HG03439 (cell line): ENCODE results near the gene NFKB1.
"Not testable (repeated sequence)": the region's sequence is repeated elsewhere in the genome, so short reads cannot be mapped to it uniquely, and the experiment has no call there.

Source experiments
- ATAC-seq: cut with Tn5 transposase; IDR thresholded peaks from one replicate; pipeline ENCODE4 v1.9.1; 2021; ENCODE audit warnings: mild to moderate bottlenecking, moderate library complexity; ENCODE audit not compliant: unreplicated experiment

Gene NFKB1

DNA sequence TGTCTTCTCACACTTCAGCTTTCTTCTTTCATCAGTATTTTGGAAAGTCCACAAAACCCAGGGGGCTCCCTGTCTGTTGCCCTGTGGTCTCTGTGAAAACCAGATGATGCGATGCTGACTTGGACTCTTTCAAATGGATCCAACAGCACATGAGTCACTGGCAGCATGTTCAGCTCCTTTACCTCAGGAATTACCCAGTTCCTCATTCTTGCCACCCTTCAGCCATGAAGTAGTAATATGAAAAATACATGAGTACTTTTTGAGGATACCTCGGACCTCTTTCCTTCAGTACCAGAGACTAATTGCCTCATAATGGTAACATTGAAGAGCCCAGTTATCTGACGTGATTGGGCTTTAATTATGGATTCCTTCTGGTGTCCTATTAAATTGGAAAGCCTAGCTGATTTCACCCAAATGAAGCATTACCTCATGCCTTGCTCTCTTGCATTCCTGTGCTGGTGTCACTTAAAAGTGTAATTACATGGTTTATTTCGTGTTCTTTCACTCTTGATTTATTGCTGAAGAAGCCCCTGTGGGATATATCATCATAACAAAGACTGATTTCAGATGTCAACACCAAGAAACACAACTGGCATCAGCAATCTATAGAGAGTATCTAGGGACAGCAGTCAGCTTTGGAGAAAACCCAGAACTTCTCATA lies 63.4 kb downstream of the NFKB1 start:
- peak; percentile 70 for ATAC-seq

DNA sequence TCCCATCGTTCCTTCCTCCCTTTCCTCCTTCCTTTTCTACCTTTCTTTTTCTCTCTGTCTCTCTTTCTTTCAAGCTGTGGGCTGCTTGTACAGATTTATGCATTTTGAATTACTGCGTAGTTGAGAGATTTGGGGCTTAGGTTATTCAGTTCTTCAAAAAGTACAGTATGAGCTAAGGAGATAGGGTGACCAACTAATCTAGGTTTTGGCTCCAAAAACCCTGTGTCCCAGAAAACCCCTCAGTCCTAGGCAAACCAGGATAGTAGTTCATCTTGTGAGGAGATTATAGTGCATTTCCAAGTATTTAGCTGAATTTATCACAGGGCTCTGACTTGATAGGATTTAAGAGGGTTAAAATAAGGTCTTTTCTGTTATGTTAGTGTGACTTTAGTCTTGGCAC lies 64.5 kb downstream of the NFKB1 start:
- ATAC-seq = no peak

DNA sequence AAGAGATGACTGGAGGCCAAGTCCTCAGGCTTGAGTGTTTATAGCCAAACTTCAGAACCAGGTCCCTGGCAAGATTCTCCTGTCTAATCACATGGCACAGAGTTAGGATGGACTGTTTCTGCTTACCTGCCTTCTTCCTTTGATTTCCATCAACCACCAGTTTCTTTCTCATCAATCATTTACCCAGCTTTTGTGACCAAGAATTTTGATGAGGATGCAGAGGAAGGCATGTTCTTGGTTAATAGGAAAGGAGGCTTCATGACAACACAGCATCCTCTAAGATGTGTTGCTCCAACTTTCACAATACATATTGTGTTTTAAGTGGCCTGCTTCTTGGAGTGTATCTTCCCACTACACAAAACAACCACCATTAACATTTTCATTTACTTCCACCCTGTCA lies 65.3 kb downstream of the NFKB1 start:
- ATAC-seq = no peak

DNA sequence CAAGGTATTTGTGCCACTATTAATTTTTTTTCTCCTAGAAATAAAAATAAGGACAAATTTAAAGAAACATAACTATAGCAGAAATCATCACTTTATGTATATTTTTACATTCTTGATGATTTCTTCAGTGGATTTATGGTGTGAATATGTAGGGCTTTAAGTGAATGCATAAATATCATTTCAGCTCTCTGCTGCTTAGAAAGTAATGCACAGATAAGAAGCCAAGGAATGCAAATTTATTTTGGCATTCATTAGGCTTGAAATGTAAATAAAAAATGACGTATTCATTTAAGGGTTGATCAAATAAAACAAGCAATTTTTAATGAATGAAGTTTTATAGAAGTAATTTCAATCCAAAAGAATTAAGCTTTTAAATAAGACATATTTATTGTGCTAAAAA lies 66.3 kb downstream of the NFKB1 start:
- no peak for ATAC-seq

DNA sequence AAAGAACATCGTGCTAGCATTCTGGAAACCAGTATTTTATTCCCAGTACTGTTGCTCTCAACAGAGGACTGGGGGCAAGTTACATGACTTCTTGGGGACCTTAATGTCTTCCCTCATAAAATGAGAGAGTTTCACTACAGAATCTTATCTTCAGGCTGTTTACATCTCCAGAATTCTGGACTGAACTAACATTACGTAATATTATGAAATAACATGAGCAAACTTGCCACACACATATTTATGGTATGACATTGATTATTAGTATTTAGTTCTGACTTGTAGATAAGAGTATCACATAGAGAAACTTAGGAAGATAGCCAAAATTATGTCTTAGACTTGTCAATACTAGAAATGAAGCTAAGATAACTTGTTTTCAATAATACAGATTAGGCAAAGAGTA lies 68.0 kb downstream of the NFKB1 start:
- no peak for ATAC-seq

DNA sequence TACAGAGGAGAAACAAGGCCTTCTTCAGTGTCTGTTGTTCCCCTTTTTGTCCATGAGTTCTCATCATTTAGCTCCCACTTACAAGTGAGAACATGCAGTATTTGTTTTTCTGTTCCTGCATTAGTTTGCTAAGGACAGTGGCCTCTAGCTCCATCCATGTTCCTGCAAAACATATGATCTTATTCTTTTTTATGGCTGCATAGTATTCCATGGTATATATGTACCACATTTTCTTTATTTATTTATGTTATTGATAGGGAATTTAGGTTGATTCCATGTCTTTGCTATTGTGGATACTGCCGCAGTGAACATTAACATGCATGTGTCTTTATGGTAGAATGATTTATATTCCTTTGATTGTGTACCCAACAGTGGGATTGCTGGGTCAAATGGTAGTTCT lies 69.1 kb downstream of the NFKB1 start:
- ATAC-seq = not testable (repeated sequence)

DNA sequence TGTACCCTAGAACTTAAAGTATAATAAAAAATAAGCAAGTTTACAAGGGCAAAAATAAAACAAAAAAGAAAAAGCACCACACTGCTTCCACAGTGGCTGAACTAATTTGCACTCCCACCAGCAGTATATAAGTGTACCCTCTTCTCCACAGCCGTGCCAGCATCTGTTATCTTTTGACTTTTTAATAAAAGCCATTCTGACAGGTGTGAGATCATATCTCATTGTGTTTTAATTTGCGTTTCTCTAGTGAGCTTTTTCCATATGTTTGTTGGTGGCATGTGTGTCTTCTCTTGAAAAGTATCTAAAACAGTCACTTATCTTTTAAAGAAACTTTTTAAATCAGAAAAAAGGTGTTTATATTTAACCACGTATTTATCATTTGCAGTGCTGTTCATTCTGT lies 71.3 kb downstream of the NFKB1 start:
- ATAC-seq = no peak

DNA sequence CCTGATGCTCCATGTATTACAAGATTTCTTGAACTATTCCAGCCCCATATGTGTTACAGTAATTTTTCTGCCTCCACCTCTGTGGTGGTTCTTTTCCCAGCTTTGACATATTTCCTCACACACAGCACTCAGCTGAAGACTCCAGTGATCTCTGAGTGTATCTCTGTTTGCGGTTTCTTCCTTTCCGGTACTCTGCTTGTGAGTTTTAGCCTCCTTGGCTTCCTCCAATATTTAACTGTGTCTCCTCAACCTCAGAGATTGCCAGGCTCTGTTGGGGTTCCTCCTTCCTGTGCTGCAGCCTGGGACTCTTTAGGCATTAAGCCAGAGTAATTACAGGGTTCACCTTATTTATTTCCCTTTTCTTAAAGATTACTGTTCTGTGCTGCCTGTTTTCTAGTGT lies 73.2 kb downstream of the NFKB1 start:
- ATAC-seq = no peak

DNA sequence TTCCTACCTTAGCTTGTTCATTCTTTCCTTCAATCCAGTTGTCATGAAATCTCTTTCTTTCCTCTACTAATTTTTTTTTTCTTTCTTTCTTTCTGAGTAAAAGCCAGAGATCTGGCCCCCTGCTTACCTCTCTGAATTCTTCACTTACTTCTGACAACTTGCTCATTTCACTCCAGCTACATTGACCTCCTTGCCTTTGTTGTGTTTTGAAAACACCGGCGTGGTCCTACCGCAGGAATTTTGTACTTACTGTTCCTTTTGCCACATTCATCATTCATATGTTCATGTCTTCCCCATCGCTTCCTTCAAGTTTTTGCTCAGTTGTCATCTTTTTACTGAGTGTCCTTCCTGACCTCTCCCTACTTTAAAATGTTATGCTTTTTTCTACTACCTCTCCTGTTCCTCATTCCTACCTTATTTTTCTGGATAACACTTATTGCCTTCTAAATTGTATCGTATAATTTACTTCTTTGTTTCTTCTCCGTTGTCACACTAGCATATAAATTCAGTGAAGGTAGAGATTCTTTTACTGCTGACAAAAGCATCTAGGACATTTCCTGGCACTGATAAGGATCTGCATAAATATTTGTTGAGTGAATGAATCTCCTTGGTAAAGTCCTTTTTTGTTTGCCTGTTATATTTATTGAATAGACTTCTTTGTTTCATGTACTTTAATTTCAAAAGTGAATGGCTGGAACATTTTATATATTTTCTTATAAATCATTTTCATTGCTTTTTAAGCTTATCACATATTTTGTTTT lies 74.4 kb downstream of the NFKB1 start:
- no peak for ATAC-seq

DNA sequence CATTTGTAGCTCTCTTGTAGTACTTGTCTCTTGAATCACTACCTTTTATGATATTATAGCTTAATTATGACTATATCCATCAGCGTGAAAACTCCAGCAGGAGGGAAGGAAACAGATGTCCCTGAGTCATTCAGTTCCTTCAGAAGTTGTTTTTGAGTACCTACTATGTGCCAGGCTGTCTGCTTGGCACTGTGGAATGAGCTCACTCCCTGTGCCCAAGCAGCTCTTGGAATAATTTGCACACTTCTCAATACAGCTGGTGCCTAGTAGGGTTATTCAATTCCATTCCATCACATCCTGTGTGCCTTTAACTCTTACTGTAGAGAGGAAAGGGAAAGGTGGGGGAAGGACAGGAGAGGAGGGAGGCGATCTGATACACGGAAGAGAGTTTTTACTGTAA lies 77.1 kb downstream of the NFKB1 start:
- ATAC-seq = no peak

DNA sequence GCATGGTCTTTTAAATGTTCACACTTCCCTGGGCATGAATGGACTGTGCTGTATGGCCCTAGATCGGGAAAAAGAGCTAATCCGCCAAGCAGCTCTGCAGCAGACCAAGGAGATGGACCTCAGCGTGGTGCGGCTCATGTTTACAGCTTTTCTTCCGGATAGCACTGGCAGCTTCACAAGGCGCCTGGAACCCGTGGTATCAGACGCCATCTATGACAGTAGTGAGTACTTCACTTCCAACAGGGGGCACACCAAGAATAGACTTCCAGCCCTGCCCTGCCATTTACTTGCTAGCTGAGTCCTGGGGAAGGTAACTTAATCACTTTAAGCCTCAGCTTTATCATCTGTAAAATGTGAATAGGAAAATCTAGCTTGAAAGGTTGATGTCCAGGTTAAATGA lies 77.7 kb downstream of the NFKB1 start:
- no peak for ATAC-seq

DNA sequence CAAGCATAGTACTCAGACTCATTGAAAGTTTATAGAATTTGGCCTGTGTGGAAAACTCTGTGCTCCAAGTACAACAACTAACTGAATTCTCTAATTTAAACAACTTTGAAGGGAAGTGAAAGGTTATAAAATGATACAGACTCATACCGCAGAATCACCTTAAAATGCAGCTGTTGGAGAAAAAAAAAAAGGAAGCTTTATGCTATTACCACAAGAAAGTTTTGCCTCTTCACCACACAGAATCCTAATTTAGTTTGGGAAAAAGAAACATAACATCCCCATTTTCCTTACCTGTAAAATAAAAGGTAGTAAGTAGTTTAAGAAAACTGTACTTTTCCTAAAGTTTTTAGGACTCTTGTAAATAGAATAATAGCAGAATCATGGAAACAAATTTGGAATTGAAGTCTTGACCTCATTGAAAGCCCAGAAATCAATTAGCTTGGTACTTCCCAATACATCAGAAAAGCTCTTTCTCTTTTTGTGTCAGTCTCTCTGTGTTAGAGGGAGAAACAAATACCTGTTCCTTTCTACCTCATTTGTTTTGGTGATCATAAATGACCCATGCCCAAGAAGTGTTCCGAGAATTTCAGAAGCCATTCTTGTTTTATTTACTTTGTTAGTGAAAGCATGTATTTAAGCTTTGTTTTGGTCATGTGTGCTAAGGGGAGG lies 78.8 kb downstream of the NFKB1 start:
- ATAC-seq = peak; percentile 20

DNA sequence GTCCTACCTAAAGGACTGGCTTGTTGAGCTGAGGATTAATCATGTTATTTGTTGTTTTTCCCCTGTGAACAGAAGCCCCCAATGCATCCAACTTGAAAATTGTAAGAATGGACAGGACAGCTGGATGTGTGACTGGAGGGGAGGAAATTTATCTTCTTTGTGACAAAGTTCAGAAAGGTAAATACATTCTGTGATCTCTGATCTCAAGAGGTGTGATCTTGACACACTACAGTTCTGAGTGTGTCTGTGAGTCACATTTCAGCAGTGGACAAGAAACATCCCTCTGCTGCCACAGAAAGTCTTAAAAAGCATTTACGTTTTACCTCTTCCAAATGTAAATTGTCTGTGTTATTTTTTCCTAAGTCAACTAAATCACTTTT lies 79.3 kb downstream of the NFKB1 start:
- peak; percentile 39 for ATAC-seq

DNA sequence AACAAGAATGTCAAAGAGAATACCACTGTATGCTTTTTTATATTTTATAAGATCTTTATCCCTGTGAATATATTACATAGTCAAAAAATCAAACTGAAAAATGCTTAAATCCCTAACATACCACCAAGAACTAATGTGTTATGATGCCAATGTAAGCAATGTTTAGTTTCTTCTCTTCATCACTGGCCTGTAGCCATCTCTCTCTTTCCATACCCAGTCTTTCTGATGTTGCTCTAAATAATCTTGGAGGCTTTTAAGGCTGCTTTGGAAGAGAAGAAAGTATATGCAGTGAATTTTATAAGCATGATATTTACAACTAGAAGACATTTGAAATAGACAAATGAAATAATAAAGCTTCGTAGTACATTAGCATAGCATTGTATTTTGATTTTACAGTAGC lies 82.9 kb downstream of the NFKB1 start:
- no peak for ATAC-seq

DNA sequence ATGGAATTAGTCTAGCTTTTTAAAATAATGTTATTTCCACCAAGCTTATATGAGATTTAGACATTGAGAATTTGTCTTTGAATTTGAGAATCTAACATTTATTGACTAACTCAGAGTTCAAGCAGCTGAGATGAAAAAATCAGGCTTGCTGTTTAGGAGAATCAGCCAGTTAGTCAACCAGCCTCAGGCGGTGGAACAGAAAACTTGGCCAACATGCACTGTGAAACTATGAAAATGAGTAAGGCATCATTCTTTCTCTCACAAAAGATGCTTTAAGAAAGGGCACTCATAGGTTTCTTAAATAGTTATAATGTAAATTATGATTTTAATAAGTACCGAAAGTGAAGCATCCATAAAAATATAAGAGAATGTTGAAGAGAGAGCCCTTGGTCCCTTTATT lies 84.2 kb downstream of the NFKB1 start:
- ATAC-seq = peak; percentile 46

DNA sequence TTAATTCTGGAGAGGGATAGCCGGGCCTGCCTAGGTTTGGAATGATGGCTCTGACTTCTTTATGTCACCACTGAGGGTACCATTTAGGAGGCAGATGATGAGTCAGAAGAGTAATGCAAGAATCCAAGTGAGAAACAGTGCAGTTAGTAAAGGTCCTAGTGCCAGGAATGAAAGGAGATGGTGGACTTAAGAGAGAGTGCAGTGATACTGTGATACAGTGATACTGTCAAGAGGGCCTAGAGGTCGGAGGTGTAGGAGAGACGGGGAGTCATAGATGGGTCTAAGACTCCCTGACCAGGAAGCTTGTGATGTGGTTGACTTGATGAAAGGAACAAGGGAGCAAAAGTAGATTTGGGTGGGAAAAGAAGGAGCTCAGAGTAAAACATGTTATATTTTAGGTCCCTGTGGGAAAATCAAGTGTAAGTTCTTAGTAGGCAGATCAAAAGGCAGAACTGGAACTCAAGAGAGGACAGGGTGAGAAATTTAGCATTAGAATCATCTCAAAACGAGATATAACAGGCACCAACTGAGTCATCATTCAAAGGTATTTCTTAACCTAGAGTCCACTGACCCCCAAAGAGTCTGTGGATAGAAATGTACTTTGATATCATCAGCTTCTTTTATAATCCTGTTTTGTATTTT lies 85.0 kb downstream of the NFKB1 start:
- peak; percentile 44 for ATAC-seq

DNA sequence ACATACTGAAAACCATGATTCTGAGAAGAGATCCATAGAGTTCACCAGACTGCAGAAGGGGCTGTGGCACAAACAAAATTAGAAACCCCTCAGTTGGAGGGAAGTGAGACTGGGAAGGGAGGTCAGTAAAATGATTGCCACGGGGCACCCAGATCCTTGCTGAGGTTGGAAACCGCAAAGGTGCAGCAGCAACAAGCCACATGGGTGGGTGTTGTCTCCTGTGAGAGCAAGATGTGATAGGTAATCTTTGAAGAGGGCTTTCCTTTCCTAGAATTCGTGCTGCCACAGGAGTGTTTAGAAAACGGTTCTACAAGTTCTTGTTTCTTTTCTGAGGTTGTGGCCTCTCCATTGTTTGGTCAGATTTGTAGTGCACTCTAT lies 85.5 kb downstream of the NFKB1 start:
- peak; percentile 15 for ATAC-seq

DNA sequence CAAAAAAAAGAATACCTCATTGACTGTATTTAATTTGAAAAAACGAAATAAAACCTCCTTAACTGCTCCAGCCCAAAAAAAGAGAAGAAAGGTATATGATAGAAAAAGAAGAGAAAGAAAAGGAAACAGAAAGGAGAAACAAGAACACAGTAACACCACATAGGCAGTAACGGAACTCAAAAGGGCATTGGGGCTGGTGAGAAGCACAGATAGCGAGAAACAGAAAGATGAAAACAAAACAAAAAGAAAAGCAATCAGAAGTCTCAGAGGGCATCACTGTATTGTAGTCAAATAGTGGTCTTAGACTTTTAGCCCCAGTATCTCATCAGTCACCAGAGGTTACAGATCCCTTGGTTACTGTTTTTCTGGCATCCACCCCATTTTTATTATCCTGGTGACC lies 88.6 kb downstream of the NFKB1 start:
- ATAC-seq = no peak

DNA sequence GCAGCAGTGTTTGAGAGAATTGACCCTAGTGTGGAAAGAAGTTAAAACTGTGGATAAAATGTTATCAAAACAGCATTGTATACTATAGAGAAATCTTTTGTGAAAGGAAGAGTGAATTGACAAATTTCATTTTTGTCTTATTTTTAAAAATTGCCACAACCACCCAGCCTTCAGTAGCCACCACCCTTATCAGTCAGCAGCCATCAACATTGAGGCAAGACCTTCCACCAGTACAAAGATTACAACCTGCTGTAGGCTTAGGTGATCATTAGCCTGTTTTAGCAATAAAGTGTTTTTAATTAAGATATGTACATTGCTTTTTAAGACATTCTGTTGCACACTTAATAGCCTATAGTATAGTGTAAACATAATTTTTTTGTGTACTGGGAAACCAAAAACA lies 91.1 kb downstream of the NFKB1 start:
- no peak for ATAC-seq

DNA sequence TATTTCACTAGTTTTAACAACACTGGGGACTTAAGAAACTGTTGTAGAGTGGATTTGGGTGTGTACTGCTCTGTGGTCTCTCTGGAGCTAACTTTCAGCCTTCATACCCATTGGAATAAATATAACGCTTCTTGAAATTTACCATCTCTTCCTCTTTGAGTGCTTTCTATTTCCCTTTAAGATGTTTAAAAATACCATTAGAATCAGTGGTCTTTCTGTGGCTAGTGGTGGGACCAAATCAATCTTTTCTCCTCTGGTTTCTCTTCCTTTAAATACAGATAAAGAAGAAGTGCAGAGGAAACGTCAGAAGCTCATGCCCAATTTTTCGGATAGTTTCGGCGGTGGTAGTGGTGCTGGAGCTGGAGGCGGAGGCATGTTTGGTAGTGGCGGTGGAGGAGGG lies 92.0 kb downstream of the NFKB1 start:
- no peak for ATAC-seq

DNA sequence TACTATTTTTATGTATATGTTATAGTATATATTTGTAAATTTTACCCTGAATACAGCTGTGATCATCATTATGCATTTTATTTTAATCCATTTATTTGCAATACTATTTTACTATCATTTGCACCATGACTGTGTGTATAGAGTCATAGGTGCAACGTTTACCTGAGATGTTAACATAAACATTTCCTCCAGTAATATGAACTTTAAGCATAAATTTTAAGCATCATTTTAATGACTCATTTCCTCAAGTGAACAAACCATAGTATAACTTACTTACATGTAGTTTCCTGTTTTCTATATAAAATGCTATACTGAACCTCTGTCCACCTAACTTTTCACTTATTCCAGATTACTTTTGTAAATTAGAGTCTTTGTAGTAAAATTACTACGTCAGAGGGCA lies 92.8 kb downstream of the NFKB1 start:
- ATAC-seq = no peak

DNA sequence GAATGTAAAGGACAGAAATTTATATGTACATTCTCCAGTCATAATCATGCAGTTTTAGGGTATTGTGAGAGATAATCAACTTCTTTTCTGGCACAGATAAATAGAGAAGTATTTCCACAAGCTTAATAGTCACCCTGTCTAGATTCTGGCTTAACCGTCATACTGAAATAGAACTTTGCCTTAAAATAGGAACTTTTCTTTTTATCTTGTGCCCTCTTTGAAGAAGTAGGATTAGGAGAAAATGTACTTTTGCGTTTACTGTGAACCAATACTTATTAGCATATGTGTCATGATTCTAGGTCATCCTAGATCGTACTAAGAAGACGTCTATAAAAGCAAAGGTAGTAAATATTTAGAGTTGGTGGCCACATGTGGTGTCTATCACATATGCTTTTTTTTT lies 95.4 kb downstream of the NFKB1 start:
- no peak for ATAC-seq
